HG03520 (cell line): ENCODE data around the gene UFSP1.

Experiments
- ATAC-seq: cut with Tn5 transposase; IDR thresholded peaks from one replicate; pipeline ENCODE4 v1.9.1; 2021; ENCODE audit warnings: mild to moderate bottlenecking, moderate library complexity; ENCODE audit not compliant: unreplicated experiment

The UFSP1 gene

GRCh38 chr7:100895956-100896731 lies 6.6 kb upstream of the UFSP1 start:
- ATAC-seq, result no peak

GRCh38 chr7:100895701-100895955 lies 6.1 kb upstream of the UFSP1 start, which contains the start of gene ACHE:
Gene ACHE (minus strand): TSS chr7:100895888. CDS start chr7:100894232, 1,656 bp downstream.
- no peak for ATAC-seq

GRCh38 chr7:100894860-100895700 lies 5.6 kb upstream of the UFSP1 start:
- no peak for ATAC-seq

GRCh38 chr7:100893910-100894721 lies 4.6 kb upstream of the UFSP1 start:
- ATAC-seq, result no peak

GRCh38 chr7:100893318-100893895 lies 3.9 kb upstream of the UFSP1 start:
- no peak for ATAC-seq

- ATAC-seq, result no peak
Measured at GRCh38 chr7:100892364-100893317, 3.1 kb upstream of the UFSP1 start.

GRCh38 chr7:100891568-100892247 lies 2.2 kb upstream of the UFSP1 start:
- ATAC-seq, result no peak

- ATAC-seq, result no peak
Measured at GRCh38 chr7:100890653-100891567, 1.4 kb upstream of the UFSP1 start.

GRCh38 chr7:100888291-100888987 lies 1.1 kb downstream of the UFSP1 start:
- ATAC-seq, result no peak

GRCh38 chr7:100887516-100888290 lies 1.8 kb downstream of the UFSP1 start:
- ATAC-seq, result peak; percentile 42

GRCh38 chr7:100886936-100887515 lies 2.5 kb downstream of the UFSP1 start:
- no peak for ATAC-seq

- ATAC-seq, result no peak
Measured at GRCh38 chr7:100886142-100886935, 3.2 kb downstream of the UFSP1 start.

- no peak for ATAC-seq
Measured at GRCh38 chr7:100885440-100886141, 3.9 kb downstream of the UFSP1 start.

- no peak for ATAC-seq
Measured at GRCh38 chr7:100884736-100885439, 4.6 kb downstream of the UFSP1 start.
